ENCODE results near the gene RAP1GAP.
"Not testable (repeated sequence)": the region's sequence is repeated elsewhere in the genome, so short reads cannot be mapped to it uniquely, and the experiment has no call there.

Gene RAP1GAP

DNA sequence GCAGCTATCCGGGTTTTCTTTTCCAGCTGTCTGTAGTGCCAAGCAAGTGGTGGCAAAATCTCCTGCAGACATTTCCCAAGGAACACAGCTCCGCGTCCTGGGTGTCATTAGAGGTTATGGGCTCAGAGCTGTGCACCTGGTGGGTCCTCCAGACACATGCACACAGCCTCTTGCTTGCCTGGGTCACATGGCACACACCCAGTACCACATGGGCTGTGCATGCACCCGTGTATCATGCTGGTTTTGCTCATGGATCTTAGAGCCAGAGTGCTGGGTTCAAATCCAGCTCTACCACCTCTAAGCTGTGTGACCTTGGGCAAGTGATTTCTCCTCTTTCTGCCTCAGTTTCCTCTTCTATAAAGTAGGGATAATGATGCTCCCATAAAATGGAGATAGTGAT lies 98.3 kb downstream of the RAP1GAP start:
- H3K4me3 ChIP-seq (ENCODE audit: low read depth, low read length): no peak overlapping the region
- no peak for DNase-seq (ENCODE audit: low read depth)
- TF ChIP-seq, protein P1, sequence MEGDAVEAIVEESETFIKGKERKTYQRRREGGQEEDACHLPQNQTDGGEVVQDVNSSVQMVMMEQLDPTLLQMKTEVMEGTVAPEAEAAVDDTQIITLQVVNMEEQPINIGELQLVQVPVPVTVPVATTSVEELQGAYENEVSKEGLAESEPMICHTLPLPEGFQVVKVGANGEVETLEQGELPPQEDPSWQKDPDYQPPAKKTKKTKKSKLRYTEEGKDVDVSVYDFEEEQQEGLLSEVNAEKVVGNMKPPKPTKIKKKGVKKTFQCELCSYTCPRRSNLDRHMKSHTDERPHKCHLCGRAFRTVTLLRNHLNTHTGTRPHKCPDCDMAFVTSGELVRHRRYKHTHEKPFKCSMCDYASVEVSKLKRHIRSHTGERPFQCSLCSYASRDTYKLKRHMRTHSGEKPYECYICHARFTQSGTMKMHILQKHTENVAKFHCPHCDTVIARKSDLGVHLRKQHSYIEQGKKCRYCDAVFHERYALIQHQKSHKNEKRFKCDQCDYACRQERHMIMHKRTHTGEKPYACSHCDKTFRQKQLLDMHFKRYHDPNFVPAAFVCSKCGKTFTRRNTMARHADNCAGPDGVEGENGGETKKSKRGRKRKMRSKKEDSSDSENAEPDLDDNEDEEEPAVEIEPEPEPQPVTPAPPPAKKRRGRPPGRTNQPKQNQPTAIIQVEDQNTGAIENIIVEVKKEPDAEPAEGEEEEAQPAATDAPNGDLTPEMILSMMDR (IDR thresholded peaks at IDR 0.05; ENCODE audit: low read depth, low read length, missing control alignments): no peak

DNA sequence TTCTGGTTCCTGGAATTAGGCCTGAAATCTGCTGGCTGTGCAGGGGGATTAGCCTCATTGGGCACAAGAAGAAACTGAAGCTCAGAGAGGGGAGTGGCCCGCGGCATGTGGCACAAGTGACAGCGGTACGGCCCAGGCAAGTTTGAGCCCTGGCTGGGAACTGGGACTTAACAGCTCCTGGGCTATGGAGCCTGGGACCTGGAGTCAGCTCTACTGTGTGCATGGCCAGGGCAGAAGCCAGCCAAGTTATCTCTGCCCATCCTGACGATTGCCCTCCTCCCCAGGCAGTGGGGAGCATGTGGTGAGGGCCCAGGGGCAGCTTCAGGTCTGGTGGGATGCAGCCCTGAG lies 98.7 kb downstream of the RAP1GAP start:
- no peak overlapping the region for H3K4me3 ChIP-seq (ENCODE audit: low read depth, low read length)
- TF ChIP-seq, protein P1 (IDR thresholded peaks at IDR 0.05; ENCODE audit: low read depth, low read length, missing control alignments): no peak
- no peak for DNase-seq (ENCODE audit: low read depth)

GRCh38 chr1:21569820-21570527 lies 99.2 kb downstream of the RAP1GAP start:
- DNase-seq (ENCODE audit: low read depth): no peak
- TF ChIP-seq, protein P1 (IDR thresholded peaks at IDR 0.05; ENCODE audit: low read depth, low read length, missing control alignments): no peak
- no peak overlapping the region for H3K4me3 ChIP-seq (ENCODE audit: low read depth, low read length)

DNA sequence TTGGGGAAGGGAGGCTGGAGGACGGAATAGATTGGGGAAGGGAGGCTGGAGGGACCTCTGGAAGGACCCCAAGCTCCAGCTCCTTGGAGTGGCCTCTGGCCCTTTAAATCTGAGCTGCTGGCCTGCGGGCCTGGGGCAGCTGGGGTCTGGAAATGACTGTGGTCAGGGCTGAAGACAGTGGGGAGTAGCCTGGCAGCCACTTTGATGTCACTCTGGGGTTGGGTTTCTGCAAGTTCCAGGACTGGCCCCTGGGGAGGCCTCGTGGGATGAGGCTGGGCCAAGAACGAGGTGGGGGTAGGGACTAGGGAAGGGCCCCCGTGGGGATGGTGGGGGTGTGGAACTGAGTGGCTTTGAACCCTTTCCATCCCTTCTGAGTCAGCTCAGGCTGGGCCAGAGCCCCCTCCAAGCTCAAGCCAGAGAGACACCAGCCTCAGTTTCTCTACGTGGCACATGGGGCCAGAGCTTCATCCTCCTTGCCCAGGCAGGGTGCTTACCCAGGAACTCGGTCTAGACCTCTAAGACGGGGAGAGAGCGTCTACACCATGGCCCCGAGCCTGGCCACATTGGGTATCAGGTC lies 100.3 kb downstream of the RAP1GAP start:
- DNase-seq (ENCODE audit: low read depth): no peak
- TF ChIP-seq, protein P1 (IDR thresholded peaks at IDR 0.05; ENCODE audit: low read depth, low read length, missing control alignments): no peak
- H3K4me3 ChIP-seq (ENCODE audit: low read depth, low read length): no peak overlapping the region

DNA sequence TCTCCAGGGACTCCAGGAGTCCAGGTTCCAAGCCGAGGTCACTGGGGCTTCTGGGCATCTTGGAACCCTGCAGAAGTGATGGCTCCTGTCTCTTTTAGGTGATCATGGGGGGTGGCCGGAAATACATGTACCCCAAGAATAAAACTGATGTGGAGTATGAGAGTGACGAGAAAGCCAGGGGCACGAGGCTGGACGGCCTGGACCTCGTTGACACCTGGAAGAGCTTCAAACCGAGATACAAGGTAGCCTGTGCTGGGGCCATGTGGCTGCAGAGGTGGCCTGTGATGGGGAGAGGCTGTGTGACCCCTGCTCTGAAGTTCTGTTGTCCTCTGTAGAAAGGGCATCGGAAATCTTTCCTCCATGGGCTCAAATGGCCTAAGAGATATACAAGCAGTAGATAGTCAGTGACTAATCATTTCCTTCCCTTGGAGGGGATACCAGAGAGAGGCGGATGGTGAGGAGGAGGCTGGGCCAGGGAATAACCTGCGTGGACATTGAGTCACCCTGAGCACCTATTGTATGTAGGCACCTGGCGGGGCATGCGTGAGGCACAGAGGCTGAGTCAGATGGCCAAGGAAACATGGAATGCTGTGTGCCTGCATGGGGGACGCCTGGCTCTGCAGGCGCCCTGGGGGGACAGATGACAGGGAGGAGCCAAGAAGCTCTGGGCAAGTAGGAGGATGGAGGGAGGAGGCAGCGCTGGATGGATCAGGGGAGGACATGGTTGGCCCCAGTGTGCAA lies 101.0 kb downstream of the RAP1GAP start:
- no peak for DNase-seq (ENCODE audit: low read depth)
- TF ChIP-seq, protein P1 (IDR thresholded peaks at IDR 0.05; ENCODE audit: low read depth, low read length, missing control alignments): no peak
- H3K4me3 ChIP-seq (ENCODE audit: low read depth, low read length): no peak overlapping the region

DNA sequence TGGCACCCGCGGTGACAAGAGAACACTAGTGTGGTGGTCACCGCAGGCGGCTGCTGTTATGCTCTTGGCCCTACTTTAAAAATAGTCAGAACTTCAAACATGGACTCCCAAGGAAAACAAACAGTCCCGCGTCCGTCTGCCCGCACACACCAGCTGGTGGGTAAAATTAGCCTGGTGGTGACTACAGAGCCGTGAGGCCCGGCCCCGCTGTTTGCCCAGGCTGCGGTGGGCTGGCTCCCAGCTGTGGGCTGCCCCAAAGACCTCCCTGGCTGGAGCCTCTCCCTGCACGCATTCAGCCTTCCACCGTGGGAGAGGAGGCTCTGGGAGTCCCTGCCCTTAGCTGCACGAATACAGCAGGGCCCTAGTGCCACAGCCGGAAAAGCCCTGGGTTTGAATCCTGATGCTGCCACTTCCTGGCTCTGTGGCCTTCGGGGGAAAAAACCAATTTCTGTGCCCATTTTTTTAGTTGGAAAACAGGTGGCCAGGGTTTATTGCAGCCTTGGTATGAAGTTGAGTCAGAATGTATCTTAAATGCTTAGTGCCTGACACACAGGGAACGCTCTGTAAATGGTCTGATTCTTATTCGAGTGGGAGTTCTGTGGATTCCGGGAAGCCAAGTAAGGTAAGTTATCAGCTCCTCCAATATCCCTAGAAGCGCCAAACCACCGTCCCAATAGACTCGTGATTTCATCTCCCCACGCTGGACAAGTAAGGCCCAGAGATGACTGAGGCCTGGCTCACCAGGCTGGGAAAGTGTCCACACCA lies 101.7 kb downstream of the RAP1GAP start:
- TF ChIP-seq, protein P1 (IDR thresholded peaks at IDR 0.05; ENCODE audit: low read depth, low read length, missing control alignments): no peak
- no peak overlapping the region for H3K4me3 ChIP-seq (ENCODE audit: low read depth, low read length)
- DNase-seq (ENCODE audit: low read depth): no peak

DNA sequence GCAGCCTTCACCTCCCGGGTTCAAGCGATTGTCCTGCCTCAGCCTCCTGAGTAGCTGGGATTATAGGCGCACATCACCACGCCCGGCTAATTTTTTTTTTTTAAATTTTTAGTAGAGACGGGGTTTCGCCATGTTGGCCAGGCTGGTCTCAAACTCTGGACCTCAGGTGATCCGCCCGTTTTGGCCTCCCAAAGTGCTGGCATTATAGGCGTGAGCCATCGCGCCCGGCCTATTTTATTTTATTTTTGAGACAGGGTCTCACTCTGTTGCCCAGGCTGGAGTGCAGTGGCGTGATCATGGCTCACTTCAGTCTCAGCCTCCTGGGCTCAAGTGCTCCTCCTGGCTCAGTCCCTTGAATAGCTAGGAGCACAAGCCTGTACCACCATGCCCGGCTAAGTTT lies 102.8 kb downstream of the RAP1GAP start:
- DNase-seq (ENCODE audit: low read depth); H3K4me3 ChIP-seq (ENCODE audit: low read depth, low read length): not testable (repeated sequence)
